HG03095 (cell line): ENCODE data around the gene CILP.
"Not testable (repeated sequence)": the region's sequence is repeated elsewhere in the genome, so short reads cannot be mapped to it uniquely, and the experiment has no call there.

Experiments used
- ATAC-seq: cut with Tn5 transposase; IDR thresholded peaks from one replicate; pipeline ENCODE4 v1.9.1; 2021; ENCODE audit warnings: moderate library complexity; ENCODE audit not compliant: unreplicated experiment

The CILP gene, protein sequence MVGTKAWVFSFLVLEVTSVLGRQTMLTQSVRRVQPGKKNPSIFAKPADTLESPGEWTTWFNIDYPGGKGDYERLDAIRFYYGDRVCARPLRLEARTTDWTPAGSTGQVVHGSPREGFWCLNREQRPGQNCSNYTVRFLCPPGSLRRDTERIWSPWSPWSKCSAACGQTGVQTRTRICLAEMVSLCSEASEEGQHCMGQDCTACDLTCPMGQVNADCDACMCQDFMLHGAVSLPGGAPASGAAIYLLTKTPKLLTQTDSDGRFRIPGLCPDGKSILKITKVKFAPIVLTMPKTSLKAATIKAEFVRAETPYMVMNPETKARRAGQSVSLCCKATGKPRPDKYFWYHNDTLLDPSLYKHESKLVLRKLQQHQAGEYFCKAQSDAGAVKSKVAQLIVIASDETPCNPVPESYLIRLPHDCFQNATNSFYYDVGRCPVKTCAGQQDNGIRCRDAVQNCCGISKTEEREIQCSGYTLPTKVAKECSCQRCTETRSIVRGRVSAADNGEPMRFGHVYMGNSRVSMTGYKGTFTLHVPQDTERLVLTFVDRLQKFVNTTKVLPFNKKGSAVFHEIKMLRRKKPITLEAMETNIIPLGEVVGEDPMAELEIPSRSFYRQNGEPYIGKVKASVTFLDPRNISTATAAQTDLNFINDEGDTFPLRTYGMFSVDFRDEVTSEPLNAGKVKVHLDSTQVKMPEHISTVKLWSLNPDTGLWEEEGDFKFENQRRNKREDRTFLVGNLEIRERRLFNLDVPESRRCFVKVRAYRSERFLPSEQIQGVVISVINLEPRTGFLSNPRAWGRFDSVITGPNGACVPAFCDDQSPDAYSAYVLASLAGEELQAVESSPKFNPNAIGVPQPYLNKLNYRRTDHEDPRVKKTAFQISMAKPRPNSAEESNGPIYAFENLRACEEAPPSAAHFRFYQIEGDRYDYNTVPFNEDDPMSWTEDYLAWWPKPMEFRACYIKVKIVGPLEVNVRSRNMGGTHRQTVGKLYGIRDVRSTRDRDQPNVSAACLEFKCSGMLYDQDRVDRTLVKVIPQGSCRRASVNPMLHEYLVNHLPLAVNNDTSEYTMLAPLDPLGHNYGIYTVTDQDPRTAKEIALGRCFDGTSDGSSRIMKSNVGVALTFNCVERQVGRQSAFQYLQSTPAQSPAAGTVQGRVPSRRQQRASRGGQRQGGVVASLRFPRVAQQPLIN

GRCh38 chr15:65210770-65211481 is at the start of gene CILP:
TSS of gene CILP (minus strand) at chr15:65211473. CDS start at chr15:65209755, 1,718 bp downstream.
- no peak for ATAC-seq

DNA sequence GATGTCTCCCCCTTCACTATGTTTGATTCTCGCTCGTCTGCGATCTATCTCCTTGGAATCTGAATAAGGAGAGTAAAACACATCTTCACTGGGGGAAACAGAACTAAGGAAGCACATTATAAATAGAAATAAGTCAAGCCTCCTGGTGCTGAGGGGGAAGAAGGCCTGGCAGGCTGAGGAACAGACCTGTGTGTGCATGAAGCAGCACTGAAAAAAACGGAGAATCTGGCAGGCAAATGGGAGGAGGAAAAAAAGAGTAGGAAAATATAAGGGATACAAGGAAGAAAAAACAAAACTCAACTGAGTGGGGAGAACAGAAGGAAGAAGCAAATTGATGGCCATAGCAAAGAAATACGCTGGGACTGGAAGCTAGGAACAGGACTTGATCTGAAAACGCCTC is 49.7 kb upstream of the CILP start:
- no peak for ATAC-seq

- no peak for ATAC-seq
These were observed 48.1 kb upstream of the CILP start for GRCh38 chr15:65259367-65259797.

GRCh38 chr15:65258375-65259262 is 47.3 kb upstream of the CILP start:
- no peak for ATAC-seq

DNA sequence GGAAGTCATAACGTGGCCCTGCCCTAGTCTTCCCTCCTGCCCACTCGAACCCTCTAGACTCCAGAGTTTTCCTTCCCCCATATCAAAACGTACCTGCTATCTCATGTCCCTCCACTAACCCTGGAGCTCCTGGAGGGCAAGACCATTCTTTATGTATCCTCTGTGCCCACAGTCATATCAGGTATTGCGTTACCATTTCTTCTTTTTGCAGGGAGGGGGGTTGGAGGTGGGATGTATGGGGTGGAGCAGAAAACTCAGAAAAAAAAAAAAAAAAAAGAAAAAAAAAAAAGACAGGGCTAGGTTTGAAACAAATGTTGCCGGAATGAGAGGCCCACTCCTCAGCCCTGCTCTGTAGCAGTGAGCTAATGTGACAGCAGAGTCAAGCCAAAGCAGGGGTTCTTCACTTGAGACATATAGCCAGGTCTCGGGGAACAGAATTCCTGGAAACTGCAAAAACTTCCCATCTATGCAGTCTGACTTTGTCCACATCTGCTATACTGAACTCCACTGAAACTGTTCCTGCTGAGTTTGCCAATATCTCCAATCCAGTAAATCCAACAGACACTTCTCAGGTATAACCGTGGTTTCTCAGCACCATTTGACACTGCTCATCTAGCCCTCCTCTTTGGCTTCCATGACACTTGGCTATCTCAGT is 44.3 kb upstream of the CILP start:
- no peak for ATAC-seq

DNA sequence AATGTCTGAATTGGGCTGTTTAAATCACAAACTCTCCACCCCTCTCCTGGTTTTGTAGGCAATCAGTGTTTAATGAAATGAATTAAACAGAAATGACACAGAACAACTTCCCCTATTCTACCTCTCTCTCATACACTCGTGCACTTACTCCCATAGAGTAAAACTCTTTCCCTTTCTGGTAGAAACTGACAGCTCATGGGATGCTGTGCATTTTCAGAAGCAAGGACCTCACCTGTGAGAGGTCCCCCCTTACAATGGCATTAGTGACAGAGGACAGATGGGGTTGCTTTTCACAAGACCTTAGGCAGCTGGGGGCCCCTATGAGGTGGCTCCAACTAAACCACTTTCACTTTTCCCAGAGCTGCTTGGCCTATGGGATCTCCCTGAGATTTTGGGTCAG is 43.5 kb upstream of the CILP start:
- ATAC-seq = no peak

- no peak for ATAC-seq
These were observed 43.1 kb upstream of the CILP start for GRCh38 chr15:65254356-65254755.

- no peak for ATAC-seq
These were observed 38.4 kb upstream of the CILP start for GRCh38 chr15:65249641-65250040.

- ATAC-seq = no peak
These were observed 37.4 kb upstream of the CILP start for GRCh38 chr15:65248511-65249255.

- ATAC-seq = no peak
These were observed 35.7 kb upstream of the CILP start for GRCh38 chr15:65246939-65247338.

DNA sequence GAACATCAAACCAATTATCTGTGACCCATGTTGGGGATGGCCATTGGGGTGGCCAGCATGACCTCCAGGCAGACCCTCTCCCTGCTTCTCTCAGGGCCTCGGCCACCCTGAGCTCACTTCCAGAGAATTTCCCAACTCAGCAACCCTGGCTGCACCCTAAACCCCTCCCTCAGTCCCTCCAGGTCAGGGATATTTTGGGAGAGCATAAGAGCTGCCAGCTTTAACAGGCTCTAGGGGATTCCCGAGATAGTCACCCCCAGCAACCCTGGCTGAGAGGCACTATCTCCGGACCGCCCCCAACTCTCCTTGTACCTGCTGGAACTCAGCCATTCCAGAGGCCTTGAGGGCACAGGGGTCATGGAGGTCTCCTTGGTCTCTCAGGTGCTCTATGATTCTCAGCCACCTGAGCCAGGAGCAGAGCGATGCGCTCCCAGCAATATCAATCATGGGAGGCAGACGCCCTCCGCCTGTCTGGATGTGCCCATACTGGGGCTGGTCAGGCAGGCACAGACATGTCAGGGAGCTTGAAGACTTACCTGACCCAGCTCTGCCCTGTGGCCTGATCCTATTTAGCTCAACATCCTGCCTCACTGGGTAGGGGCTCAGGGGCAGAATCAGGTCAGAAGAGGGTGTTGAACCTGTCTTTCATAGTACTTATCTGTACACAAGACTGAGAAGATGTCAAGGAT is 34.9 kb upstream of the CILP start:
- ATAC-seq = no peak

- no peak for ATAC-seq
These were observed 34.0 kb upstream of the CILP start for GRCh38 chr15:65245096-65245856.

DNA sequence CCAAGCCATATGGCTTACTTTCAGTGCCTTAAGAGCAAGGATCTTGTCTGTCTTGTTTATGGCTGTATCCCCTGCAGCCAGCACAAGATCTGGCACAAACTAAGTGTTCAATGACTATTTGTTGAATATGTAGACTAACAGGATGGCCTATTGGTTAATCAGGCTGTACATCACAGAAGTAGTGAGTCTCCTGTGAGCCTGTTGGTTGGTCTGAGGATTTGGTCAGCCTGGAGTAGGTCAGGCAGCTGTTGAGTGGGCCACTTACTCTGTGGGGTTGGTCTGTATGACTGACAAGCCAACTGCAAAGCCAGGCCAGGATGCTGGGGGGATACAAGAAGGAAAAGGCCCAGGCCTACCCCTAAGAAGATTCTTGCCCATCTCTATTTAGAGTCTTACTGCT is 33.4 kb upstream of the CILP start:
- no peak for ATAC-seq

GRCh38 chr15:65236443-65236842 is 25.2 kb upstream of the CILP start:
- not testable (repeated sequence) for ATAC-seq

DNA sequence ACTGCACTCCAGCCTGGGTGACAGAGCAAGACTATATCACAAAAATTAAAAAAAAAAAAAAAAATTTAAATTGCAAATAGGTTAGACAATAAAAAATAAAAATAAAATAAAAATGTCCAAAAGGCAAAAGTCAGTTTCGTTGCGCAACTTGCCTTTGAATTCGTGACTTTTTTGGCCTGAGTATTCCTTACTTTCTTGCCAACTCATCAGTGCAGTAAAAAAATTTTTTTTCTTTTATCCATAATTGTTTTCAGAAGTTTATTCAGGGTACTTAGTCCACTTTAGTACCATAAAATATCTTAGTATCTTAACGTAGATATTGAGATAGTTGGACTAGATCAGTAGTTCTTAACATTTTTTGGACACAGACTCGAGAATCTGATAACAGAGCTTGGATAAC is 22.4 kb upstream of the CILP start:
- ATAC-seq = no peak

GRCh38 chr15:65232520-65232919 is 21.2 kb upstream of the CILP start:
- ATAC-seq = no peak

DNA sequence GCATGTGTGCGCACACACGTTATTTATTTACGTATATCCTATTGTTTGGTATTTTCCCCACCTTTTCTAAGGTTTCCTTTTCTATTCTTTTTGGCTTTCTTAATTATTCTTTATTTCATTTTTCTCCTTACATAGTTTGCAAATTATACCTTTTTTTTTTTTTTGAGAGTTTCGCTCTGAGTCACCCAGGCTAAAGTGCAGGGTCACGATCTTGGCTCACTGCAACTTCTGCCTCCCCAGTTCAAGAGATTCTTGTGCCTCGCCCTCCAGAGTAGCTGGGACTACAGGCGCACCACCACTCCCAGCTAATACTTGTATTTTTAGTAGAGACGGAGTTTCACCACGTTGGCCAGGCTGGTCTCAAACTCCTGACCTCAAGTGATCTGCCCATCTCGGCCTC is 20.0 kb upstream of the CILP start:
- no peak for ATAC-seq
